Measurements from ENCODE around the gene LRFN3.
A peak's percentile ranks its signal among the peaks of the same experiment; 100 is the strongest.
"Not testable (repeated sequence)": the region's sequence is repeated elsewhere in the genome, so short reads cannot be mapped to it uniquely, and the experiment has no call there.

The LRFN3 gene

GRCh38 chr19:35935911-35936737 lies at the start of gene LRFN3:
Gene LRFN3, plus strand, starts transcription at chr19:35936374. Its CDS starts 3,052 bp downstream, at chr19:35939426.
- peak; percentile 75 for DNase-seq (ENCODE audit: low read depth)

- DNase-seq (ENCODE audit: low read depth) = no peak
These were observed 49.0 kb upstream of the LRFN3 start for GRCh38 chr19:35887197-35887596.

GRCh38 chr19:35888398-35888797 lies 47.8 kb upstream of the LRFN3 start:
- DNase-seq (ENCODE audit: low read depth) = no peak

- DNase-seq (ENCODE audit: low read depth) = no peak
These were observed 46.6 kb upstream of the LRFN3 start for GRCh38 chr19:35889370-35890112.

GRCh38 chr19:35890113-35890650 lies 46.0 kb upstream of the LRFN3 start:
- no peak for DNase-seq (ENCODE audit: low read depth)

- DNase-seq (ENCODE audit: low read depth) = not testable (repeated sequence)
These were observed 44.4 kb upstream of the LRFN3 start for GRCh38 chr19:35891819-35892218.

- DNase-seq (ENCODE audit: low read depth) = no peak
These were observed 41.8 kb upstream of the LRFN3 start for GRCh38 chr19:35894342-35894741.

GRCh38 chr19:35895911-35896642 lies 40.1 kb upstream of the LRFN3 start:
- no peak for DNase-seq (ENCODE audit: low read depth)

GRCh38 chr19:35896643-35897040 lies 39.5 kb upstream of the LRFN3 start:
- no peak for DNase-seq (ENCODE audit: low read depth)

- DNase-seq (ENCODE audit: low read depth) = no peak
These were observed 38.3 kb upstream of the LRFN3 start for GRCh38 chr19:35897706-35898451.

GRCh38 chr19:35898499-35898809 lies 37.7 kb upstream of the LRFN3 start:
- DNase-seq (ENCODE audit: low read depth) = no peak

GRCh38 chr19:35899547-35900214 lies 36.5 kb upstream of the LRFN3 start:
- DNase-seq (ENCODE audit: low read depth) = peak; percentile 89

- no peak for DNase-seq (ENCODE audit: low read depth)
These were observed 35.0 kb upstream of the LRFN3 start for GRCh38 chr19:35901055-35901644.

GRCh38 chr19:35901854-35902661 lies 34.1 kb upstream of the LRFN3 start, which contains the start of gene HCST:
Gene HCST, plus strand, starts transcription at chr19:35902529. Its CDS starts 65 bp downstream, at chr19:35902594.
- no peak for DNase-seq (ENCODE audit: low read depth)

GRCh38 chr19:35902870-35903475 lies 33.2 kb upstream of the LRFN3 start:
- no peak for DNase-seq (ENCODE audit: low read depth)

- DNase-seq (ENCODE audit: low read depth) = peak; percentile 59
These were observed 32.5 kb upstream of the LRFN3 start for GRCh38 chr19:35903550-35904179.

GRCh38 chr19:35904311-35905068 lies 31.7 kb upstream of the LRFN3 start:
- no peak for DNase-seq (ENCODE audit: low read depth)

GRCh38 chr19:35905178-35905727 lies 30.9 kb upstream of the LRFN3 start:
- DNase-seq (ENCODE audit: low read depth) = peak; percentile 49
